WTC11 (cell line): ENCODE data around the gene BBS9. TPM values are rescaled to one million over a fixed set of nuclear protein-coding genes. Genes with fewer than 3 reads are reported as not detected.

Source experiments
- ATAC-seq: fragments of 200-7000 bp; cut with Tn5 transposase; 2 replicates; pipeline ENCODE4 v1.10.0; 2021; ENCODE audit warnings: mild to moderate bottlenecking, moderate library complexity
- CTCF ChIA-PET: fragments of 300-600 bp; sonication (Branson Sonifier 250); formaldehyde crosslinking; loops from one replicate; lab custom pipeline; 2021; ENCODE audit warnings: antibody characterized with exemption; lab: Charles Lee
- POLR2A ChIA-PET: fragments of 350-600 bp; sonication (Branson Sonifier 250); formaldehyde crosslinking; loops from one replicate; lab custom pipeline; 2021; ENCODE audit warnings: antibody characterized with exemption; lab: Charles Lee
- DNase-seq: peaks from one replicate; pipeline ENCODE4 v3.0.0; 2021; ENCODE audit warnings: low spot score
- H3K27ac Mint-ChIP-seq: 2 replicates; pipeline ENCODE4 v1.8.0; 2021; ENCODE audit warnings: mixed read lengths
- H3K27me3 Mint-ChIP-seq: 2 replicates; pipeline ENCODE4 v1.8.0; 2021; ENCODE audit warnings: low read depth, mild to moderate bottlenecking, moderate library complexity, mixed read lengths
- H3K36me3 Mint-ChIP-seq: 2 replicates; pipeline ENCODE4 v1.8.0; 2021; ENCODE audit warnings: mixed read lengths
- H3K4me1 Mint-ChIP-seq: 2 replicates; pipeline ENCODE4 v1.8.0; 2022; ENCODE audit warnings: mixed read lengths
- H3K4me3 Mint-ChIP-seq: 2 replicates; pipeline ENCODE4 v1.8.0; 2021; ENCODE audit warnings: mild to moderate bottlenecking, moderate library complexity, mixed read lengths
- H3K9me3 Mint-ChIP-seq: 2 replicates; pipeline ENCODE4 v1.8.0; 2021; ENCODE audit warnings: mixed read lengths
- ESRRA ChIP-seq: sonication (generic); formaldehyde crosslinking; IDR thresholded peaks from 2 replicates; pipeline ENCODE4 v1.8.1; 2022; ENCODE audit warnings: mild to moderate bottlenecking, missing genetic modification reagents, borderline replicate concordance
- GABPB1 ChIP-seq: sonication (generic); formaldehyde crosslinking; IDR thresholded peaks from 2 replicates; pipeline ENCODE4 v1.8.1; 2023; ENCODE audit warnings: mild to moderate bottlenecking, missing genetic modification reagents
- HMGA2 ChIP-seq: fragments of 250-450 bp; sonication (Bioruptor Pico); IDR thresholded peaks from 2 replicates; pipeline ENCODE4 v1.4.0; 2021; ENCODE audit warnings: mild to moderate bottlenecking, moderate library complexity
- JUN ChIP-seq: sonication (generic); formaldehyde crosslinking; IDR thresholded peaks from 2 replicates; pipeline ENCODE4 v1.8.0; 2023; ENCODE audit warnings: mild to moderate bottlenecking, missing genetic modification reagents
- MYBL2 ChIP-seq: sonication (generic); formaldehyde crosslinking; IDR thresholded peaks from 2 replicates; pipeline ENCODE4 v1.8.1; 2023; ENCODE audit warnings: mild to moderate bottlenecking, moderate library complexity, missing genetic modification reagents
- PRRX2 ChIP-seq: fragments of 250-450 bp; sonication (Bioruptor Pico); IDR thresholded peaks from 2 replicates; pipeline ENCODE4 v1.8.0; 2021; ENCODE audit warnings: mild to moderate bottlenecking
- SMAD4 ChIP-seq: sonication (generic); formaldehyde crosslinking; IDR thresholded peaks from 2 replicates; pipeline ENCODE4 v1.8.0; 2022; ENCODE audit warnings: mild to moderate bottlenecking, missing genetic modification reagents
- SOX15 ChIP-seq: fragments of 250-450 bp; sonication (Bioruptor Pico); IDR thresholded peaks from 2 replicates; pipeline ENCODE4 v1.9.0; 2021; ENCODE audit warnings: mild to moderate bottlenecking
- TEAD4 ChIP-seq: sonication (generic); formaldehyde crosslinking; IDR thresholded peaks from 2 replicates; pipeline ENCODE4 v1.8.0; 2022; ENCODE audit warnings: mild to moderate bottlenecking, missing genetic modification reagents
- ZNF121 ChIP-seq: sonication (generic); formaldehyde crosslinking; IDR thresholded peaks from 2 replicates; pipeline ENCODE4 v1.8.0; 2023; ENCODE audit warnings: missing genetic modification reagents
- ZNF317 ChIP-seq: sonication (generic); formaldehyde crosslinking; IDR thresholded peaks from 2 replicates; pipeline ENCODE4 v1.8.1; 2023; ENCODE audit warnings: low read depth, mild to moderate bottlenecking, moderate library complexity, missing genetic modification reagents, borderline replicate concordance
- ZNF396 ChIP-seq: fragments of 250-450 bp; sonication (Bioruptor Pico); IDR thresholded peaks from 2 replicates; pipeline ENCODE4 v1.8.0; 2021; ENCODE audit warnings: mild to moderate bottlenecking, moderate library complexity, borderline replicate concordance
- total RNA-seq: library from RNA; stranded (reverse); gene quantifications from 3 replicates; pipeline ENCODE4 v1.2.3, GENCODE V29; 2021
- TF ChIP-seq, protein P1 (sequence below): fragments of 250-450 bp; sonication (Bioruptor Pico); IDR thresholded peaks from 2 replicates; pipeline ENCODE4 v1.9.0; 2021; ENCODE audit warnings: mild to moderate bottlenecking
- TF ChIP-seq, protein P2 (sequence below): fragments of 250-450 bp; sonication (Bioruptor Pico); conservative IDR thresholded peaks from 2 replicates; pipeline ENCODE4 v1.9.0; 2021; ENCODE audit warnings: mild to moderate bottlenecking
- TF ChIP-seq, protein P3 (sequence below): sonication (generic); formaldehyde crosslinking; IDR thresholded peaks from 2 replicates; pipeline ENCODE4 v1.8.0; 2023; ENCODE audit warnings: missing genetic modification reagents
- TF ChIP-seq, protein P4 (sequence below): sonication (generic); formaldehyde crosslinking; conservative IDR thresholded peaks from 2 replicates; pipeline ENCODE4 v1.8.1; 2023; ENCODE audit warnings: mild to moderate bottlenecking, low read depth, missing genetic modification reagents, moderate library complexity
- TF ChIP-seq, protein P5 (sequence below): sonication (generic); formaldehyde crosslinking; IDR thresholded peaks from 2 replicates; pipeline ENCODE4 v1.8.1; 2022; ENCODE audit warnings: mild to moderate bottlenecking, missing genetic modification reagents, moderate library complexity, borderline replicate concordance
- TF ChIP-seq, protein P6 (sequence below): fragments of 200-600 bp; IDR thresholded peaks from 2 replicates; pipeline ENCODE4 v1.8.0; 2022; ENCODE audit warnings: antibody characterized with exemption
- TF ChIP-seq, protein P7 (sequence below): fragments of 250-450 bp; sonication (Bioruptor Pico); IDR thresholded peaks from 2 replicates; pipeline ENCODE4 v2.1.2; 2022; ENCODE audit warnings: mild to moderate bottlenecking, moderate library complexity
- TF ChIP-seq, protein P8 (sequence below): fragments of 250-450 bp; sonication (Bioruptor Pico); IDR thresholded peaks from 2 replicates; pipeline ENCODE4 v1.9.0; 2021; ENCODE audit warnings: mild to moderate bottlenecking
- TF ChIP-seq, protein P9 (sequence below): sonication (generic); formaldehyde crosslinking; IDR thresholded peaks from 2 replicates; pipeline ENCODE4 v1.8.0; 2022; ENCODE audit warnings: mild to moderate bottlenecking, missing genetic modification reagents

The BBS9 gene
- total RNA-seq, 1 experiment from 2014 or later, result 56.6 TPM

DNA sequence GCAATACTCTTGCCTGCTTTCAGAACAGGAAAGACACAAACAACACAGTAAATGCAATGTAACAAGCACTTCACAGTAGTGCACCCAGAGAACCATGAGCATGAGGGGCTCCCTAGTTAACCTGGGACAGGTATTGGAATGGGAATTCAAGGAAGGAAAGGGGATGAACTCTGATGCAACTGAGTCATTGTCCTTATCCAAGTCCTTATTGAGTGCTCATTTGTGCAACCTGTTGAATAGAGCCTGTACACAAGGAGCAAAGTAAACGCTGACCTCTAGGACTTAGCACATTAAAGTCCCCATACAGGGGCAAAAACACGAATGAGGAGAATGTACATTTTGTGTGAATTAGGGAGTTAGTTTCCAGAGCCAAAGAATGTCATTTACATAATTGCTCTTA lies 499.5 kb downstream of the BBS9 start:
- DNase-seq (no peak), ATAC-seq (no peak)
- Mint-ChIP-seq H3K4me1 (peaks cover 23% of the 10 kb centered on the region), H3K27ac (no peak overlapping the region), H3K9me3 (peaks cover 17% of the 10 kb centered on the region), H3K27me3 (no peaks in the 10 kb centered on the region), H3K36me3 (peaks cover 18% of the 10 kb centered on the region), H3K4me3 (no peak overlapping the region)
- no peak for TF ChIP-seq HMGA2 (CRISPR knock-in tag)
- TF ChIP-seq ZNF317, result no peak
- TF ChIP-seq, protein P1, sequence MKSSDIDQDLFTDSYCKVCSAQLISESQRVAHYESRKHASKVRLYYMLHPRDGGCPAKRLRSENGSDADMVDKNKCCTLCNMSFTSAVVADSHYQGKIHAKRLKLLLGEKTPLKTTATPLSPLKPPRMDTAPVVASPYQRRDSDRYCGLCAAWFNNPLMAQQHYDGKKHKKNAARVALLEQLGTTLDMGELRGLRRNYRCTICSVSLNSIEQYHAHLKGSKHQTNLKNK (CRISPR knock-in tag), result no peak
- TF ChIP-seq MYBL2 (CRISPR knock-in tag), result no peak
- TF ChIP-seq TEAD4 (CRISPR knock-in tag), result no peak
- TF ChIP-seq, protein P2, sequence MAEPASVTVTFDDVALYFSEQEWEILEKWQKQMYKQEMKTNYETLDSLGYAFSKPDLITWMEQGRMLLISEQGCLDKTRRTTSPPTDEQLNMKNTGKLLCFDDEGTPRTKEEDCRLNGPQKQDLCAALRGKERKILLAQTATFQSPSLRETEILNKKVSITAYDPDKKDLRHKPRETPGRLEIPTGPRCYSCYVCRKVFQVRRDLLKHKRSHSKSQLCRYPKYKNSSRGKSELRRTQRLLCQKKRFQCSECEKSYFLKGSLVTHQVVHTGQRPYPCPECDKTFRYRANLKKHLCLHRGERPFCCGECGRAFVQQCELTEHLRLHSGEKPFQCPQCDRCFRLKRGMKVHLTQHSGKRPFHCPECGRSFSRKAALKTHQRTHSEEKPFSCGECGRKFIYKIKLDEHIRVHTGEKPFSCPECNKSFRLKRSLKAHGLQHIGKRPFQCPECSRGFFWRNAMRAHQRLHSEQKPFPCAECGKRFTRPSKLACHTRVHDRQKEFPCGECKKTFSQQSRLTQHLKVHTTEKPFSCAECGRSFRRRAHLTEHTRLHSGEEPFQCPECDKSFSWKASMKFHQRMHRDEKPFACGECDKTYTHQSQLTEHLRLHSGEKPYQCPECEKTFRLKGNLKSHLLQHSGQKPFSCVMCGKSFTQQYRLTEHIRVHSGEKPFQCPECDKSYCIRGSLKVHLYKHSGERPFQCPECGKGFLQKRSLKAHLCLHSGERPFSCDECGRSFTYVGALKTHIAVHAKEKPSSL (CRISPR knock-in tag), result no peak
- TF ChIP-seq, protein P3, sequence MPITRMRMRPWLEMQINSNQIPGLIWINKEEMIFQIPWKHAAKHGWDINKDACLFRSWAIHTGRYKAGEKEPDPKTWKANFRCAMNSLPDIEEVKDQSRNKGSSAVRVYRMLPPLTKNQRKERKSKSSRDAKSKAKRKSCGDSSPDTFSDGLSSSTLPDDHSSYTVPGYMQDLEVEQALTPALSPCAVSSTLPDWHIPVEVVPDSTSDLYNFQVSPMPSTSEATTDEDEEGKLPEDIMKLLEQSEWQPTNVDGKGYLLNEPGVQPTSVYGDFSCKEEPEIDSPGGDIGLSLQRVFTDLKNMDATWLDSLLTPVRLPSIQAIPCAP (CRISPR knock-in tag), result no peak
- no peak for TF ChIP-seq SMAD4 (CRISPR knock-in tag)
- no peak for TF ChIP-seq JUN
- TF ChIP-seq, protein P4, sequence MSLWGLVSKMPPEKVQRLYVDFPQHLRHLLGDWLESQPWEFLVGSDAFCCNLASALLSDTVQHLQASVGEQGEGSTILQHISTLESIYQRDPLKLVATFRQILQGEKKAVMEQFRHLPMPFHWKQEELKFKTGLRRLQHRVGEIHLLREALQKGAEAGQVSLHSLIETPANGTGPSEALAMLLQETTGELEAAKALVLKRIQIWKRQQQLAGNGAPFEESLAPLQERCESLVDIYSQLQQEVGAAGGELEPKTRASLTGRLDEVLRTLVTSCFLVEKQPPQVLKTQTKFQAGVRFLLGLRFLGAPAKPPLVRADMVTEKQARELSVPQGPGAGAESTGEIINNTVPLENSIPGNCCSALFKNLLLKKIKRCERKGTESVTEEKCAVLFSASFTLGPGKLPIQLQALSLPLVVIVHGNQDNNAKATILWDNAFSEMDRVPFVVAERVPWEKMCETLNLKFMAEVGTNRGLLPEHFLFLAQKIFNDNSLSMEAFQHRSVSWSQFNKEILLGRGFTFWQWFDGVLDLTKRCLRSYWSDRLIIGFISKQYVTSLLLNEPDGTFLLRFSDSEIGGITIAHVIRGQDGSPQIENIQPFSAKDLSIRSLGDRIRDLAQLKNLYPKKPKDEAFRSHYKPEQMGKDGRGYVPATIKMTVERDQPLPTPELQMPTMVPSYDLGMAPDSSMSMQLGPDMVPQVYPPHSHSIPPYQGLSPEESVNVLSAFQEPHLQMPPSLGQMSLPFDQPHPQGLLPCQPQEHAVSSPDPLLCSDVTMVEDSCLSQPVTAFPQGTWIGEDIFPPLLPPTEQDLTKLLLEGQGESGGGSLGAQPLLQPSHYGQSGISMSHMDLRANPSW (CRISPR knock-in tag), result no peak
- TF ChIP-seq, protein P5, sequence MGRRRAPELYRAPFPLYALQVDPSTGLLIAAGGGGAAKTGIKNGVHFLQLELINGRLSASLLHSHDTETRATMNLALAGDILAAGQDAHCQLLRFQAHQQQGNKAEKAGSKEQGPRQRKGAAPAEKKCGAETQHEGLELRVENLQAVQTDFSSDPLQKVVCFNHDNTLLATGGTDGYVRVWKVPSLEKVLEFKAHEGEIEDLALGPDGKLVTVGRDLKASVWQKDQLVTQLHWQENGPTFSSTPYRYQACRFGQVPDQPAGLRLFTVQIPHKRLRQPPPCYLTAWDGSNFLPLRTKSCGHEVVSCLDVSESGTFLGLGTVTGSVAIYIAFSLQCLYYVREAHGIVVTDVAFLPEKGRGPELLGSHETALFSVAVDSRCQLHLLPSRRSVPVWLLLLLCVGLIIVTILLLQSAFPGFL (CRISPR knock-in tag), result no peak
- TF ChIP-seq, protein P6, sequence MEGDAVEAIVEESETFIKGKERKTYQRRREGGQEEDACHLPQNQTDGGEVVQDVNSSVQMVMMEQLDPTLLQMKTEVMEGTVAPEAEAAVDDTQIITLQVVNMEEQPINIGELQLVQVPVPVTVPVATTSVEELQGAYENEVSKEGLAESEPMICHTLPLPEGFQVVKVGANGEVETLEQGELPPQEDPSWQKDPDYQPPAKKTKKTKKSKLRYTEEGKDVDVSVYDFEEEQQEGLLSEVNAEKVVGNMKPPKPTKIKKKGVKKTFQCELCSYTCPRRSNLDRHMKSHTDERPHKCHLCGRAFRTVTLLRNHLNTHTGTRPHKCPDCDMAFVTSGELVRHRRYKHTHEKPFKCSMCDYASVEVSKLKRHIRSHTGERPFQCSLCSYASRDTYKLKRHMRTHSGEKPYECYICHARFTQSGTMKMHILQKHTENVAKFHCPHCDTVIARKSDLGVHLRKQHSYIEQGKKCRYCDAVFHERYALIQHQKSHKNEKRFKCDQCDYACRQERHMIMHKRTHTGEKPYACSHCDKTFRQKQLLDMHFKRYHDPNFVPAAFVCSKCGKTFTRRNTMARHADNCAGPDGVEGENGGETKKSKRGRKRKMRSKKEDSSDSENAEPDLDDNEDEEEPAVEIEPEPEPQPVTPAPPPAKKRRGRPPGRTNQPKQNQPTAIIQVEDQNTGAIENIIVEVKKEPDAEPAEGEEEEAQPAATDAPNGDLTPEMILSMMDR, result no peak
- no peak for TF ChIP-seq SOX15 (CRISPR knock-in tag)
- no peak for TF ChIP-seq PRRX2 (CRISPR knock-in tag)
- TF ChIP-seq, protein P7, sequence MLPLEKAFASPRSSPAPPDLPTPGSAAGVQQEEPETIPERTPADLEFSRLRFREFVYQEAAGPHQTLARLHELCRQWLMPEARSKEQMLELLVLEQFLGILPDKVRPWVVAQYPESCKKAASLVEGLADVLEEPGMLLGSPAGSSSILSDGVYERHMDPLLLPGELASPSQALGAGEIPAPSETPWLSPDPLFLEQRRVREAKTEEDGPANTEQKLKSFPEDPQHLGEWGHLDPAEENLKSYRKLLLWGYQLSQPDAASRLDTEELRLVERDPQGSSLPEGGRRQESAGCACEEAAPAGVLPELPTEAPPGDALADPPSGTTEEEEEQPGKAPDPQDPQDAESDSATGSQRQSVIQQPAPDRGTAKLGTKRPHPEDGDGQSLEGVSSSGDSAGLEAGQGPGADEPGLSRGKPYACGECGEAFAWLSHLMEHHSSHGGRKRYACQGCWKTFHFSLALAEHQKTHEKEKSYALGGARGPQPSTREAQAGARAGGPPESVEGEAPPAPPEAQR, result no peak
- CTCF ChIA-PET, result no interaction called here
- POLR2A ChIA-PET, result no interaction called here

DNA sequence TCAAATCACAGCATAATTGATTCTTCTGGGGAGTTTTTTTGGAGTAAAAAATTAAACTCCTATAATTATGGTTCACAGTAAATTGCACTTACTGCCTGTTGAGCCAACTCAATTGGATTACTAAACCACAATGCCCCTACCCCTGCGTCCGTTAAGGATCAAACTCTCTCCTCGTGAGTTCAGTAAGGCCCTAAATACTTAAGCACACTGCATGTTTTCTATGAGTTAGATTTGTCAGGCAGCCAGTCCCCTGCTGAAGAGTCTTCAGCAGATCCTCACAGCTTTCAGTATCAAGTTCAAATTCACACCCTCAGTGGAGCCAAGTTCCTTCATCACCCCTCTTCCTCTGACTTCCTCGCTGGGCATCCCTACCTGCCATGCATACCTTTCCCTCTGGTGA lies 501.0 kb downstream of the BBS9 start:
- peaks cover 17% of the 10 kb centered on the region for H3K9me3 Mint-ChIP-seq
- no peaks in the 10 kb centered on the region for H3K27me3 Mint-ChIP-seq
- POLR2A ChIA-PET, result no interaction called here
- no peak overlapping the region for H3K27ac Mint-ChIP-seq
- CTCF ChIA-PET, result no interaction called here
- ATAC-seq, result no peak
- no peak for DNase-seq
- no peak overlapping the region for H3K4me3 Mint-ChIP-seq
- H3K36me3 Mint-ChIP-seq, result peaks cover 18% of the 10 kb centered on the region
- H3K4me1 Mint-ChIP-seq, result peaks cover 12% of the 10 kb centered on the region
- TF ChIP-seq GABPB1 (CRISPR knock-in tag) (no peak), ZNF121 (CRISPR knock-in tag) (no peak), ESRRA (CRISPR knock-in tag) (no peak), ZNF396 (CRISPR knock-in tag) (no peak)
- TF ChIP-seq, protein P7, result no peak
- TF ChIP-seq, protein P8, sequence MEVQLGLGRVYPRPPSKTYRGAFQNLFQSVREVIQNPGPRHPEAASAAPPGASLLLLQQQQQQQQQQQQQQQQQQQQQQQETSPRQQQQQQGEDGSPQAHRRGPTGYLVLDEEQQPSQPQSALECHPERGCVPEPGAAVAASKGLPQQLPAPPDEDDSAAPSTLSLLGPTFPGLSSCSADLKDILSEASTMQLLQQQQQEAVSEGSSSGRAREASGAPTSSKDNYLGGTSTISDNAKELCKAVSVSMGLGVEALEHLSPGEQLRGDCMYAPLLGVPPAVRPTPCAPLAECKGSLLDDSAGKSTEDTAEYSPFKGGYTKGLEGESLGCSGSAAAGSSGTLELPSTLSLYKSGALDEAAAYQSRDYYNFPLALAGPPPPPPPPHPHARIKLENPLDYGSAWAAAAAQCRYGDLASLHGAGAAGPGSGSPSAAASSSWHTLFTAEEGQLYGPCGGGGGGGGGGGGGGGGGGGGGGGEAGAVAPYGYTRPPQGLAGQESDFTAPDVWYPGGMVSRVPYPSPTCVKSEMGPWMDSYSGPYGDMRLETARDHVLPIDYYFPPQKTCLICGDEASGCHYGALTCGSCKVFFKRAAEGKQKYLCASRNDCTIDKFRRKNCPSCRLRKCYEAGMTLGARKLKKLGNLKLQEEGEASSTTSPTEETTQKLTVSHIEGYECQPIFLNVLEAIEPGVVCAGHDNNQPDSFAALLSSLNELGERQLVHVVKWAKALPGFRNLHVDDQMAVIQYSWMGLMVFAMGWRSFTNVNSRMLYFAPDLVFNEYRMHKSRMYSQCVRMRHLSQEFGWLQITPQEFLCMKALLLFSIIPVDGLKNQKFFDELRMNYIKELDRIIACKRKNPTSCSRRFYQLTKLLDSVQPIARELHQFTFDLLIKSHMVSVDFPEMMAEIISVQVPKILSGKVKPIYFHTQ (CRISPR knock-in tag), result no peak
- TF ChIP-seq, protein P9, sequence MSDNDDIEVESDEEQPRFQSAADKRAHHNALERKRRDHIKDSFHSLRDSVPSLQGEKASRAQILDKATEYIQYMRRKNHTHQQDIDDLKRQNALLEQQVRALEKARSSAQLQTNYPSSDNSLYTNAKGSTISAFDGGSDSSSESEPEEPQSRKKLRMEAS (CRISPR knock-in tag), result no peak
